C4-2B (cell line): ENCODE results near the gene GLI3.

Source experiments
- CTCF ChIP-seq: fragments of 450-650 bp; conservative IDR thresholded peaks from 2 replicates; pipeline ENCODE4 v1.5.1; 2017; ENCODE audit warnings: mild to moderate bottlenecking
- ZFX ChIP-seq: fragments of 450-650 bp; IDR thresholded peaks from 2 replicates; pipeline ENCODE4 v1.6.1; 2017

GRCh38 chr7:41912851-41913567 is 324.0 kb downstream of the GLI3 start:
- TF ChIP-seq CTCF, result no peak
- no peak for TF ChIP-seq ZFX
